ENCODE measurements around the gene TM9SF1. TPM values are rescaled to one million over a fixed set of nuclear protein-coding genes. Genes with fewer than 3 reads are reported as not detected.
A peak's percentile ranks its signal among the peaks of the same experiment; 100 is the strongest.

Gene TM9SF1
- total and polyA plus RNA-seq, 9 of the 15 experiments (the other 6 are each of a cell fraction or from before 2014, with no cell fraction given), result 5.3 to 20.3 (median 11.8) TPM

DNA sequence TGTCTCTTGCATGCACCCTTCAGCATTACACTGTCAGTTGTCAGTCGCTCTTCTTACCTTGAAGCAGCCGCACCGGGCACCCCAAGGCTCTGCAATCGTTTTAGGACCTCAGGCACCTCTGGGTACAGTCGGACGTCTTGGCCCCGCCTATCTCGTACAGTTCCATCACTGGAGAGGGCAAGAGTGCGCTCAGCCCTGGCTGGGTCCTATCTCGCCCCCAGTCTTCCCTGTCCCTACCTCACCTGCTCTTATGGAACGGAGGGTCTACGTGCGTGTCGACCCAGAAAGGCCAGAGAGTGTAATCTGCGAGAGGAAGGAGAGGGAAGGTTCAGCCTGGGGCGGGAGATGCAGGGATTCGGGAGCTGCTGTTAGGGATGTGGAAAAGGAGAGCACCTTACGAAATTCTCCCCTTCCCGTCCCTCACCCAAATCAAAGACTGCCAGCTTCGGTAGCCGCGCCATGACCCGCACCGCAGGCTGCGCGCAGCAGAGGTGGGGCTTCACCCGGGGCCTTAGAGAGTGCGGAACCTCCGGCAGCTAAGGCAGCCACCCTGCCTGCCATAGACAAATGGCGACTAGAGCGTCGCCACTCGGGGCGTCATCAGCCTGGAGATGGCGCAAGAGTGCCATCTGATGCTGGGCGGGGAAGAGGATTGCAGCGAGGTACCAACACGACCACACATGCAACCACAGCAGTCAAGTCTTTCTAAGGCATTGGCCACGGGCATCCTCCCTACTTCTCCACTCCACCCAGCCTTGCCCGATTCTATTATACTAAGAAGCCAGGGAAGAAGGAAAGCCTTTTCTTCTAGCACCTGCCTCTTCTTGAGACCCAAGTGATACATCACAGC lies 20.5 kb upstream of the TM9SF1 start, which contains the start of gene MDP1 (continued):
- TF ChIP-seq, protein P1, sequence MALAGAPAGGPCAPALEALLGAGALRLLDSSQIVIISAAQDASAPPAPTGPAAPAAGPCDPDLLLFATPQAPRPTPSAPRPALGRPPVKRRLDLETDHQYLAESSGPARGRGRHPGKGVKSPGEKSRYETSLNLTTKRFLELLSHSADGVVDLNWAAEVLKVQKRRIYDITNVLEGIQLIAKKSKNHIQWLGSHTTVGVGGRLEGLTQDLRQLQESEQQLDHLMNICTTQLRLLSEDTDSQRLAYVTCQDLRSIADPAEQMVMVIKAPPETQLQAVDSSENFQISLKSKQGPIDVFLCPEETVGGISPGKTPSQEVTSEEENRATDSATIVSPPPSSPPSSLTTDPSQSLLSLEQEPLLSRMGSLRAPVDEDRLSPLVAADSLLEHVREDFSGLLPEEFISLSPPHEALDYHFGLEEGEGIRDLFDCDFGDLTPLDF (CRISPR knock-in tag; IDR thresholded peaks at IDR 0.05), result no peak
- TF ChIP-seq KAT7 (CRISPR knock-in tag; IDR thresholded peaks at IDR 0.05; ENCODE audit: borderline replicate concordance) (no peak), TRIM24 (IDR thresholded peaks at IDR 0.05) (no peak), CXXC5 (CRISPR knock-in tag; IDR thresholded peaks at IDR 0.05) (peak; percentile 59; the same call in 1 of the 2 replicates)
- TF ChIP-seq, protein P2, sequence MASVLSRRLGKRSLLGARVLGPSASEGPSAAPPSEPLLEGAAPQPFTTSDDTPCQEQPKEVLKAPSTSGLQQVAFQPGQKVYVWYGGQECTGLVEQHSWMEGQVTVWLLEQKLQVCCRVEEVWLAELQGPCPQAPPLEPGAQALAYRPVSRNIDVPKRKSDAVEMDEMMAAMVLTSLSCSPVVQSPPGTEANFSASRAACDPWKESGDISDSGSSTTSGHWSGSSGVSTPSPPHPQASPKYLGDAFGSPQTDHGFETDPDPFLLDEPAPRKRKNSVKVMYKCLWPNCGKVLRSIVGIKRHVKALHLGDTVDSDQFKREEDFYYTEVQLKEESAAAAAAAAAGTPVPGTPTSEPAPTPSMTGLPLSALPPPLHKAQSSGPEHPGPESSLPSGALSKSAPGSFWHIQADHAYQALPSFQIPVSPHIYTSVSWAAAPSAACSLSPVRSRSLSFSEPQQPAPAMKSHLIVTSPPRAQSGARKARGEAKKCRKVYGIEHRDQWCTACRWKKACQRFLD (CRISPR knock-in tag; IDR thresholded peaks at IDR 0.05), result no peak
- TF ChIP-seq, protein P3, sequence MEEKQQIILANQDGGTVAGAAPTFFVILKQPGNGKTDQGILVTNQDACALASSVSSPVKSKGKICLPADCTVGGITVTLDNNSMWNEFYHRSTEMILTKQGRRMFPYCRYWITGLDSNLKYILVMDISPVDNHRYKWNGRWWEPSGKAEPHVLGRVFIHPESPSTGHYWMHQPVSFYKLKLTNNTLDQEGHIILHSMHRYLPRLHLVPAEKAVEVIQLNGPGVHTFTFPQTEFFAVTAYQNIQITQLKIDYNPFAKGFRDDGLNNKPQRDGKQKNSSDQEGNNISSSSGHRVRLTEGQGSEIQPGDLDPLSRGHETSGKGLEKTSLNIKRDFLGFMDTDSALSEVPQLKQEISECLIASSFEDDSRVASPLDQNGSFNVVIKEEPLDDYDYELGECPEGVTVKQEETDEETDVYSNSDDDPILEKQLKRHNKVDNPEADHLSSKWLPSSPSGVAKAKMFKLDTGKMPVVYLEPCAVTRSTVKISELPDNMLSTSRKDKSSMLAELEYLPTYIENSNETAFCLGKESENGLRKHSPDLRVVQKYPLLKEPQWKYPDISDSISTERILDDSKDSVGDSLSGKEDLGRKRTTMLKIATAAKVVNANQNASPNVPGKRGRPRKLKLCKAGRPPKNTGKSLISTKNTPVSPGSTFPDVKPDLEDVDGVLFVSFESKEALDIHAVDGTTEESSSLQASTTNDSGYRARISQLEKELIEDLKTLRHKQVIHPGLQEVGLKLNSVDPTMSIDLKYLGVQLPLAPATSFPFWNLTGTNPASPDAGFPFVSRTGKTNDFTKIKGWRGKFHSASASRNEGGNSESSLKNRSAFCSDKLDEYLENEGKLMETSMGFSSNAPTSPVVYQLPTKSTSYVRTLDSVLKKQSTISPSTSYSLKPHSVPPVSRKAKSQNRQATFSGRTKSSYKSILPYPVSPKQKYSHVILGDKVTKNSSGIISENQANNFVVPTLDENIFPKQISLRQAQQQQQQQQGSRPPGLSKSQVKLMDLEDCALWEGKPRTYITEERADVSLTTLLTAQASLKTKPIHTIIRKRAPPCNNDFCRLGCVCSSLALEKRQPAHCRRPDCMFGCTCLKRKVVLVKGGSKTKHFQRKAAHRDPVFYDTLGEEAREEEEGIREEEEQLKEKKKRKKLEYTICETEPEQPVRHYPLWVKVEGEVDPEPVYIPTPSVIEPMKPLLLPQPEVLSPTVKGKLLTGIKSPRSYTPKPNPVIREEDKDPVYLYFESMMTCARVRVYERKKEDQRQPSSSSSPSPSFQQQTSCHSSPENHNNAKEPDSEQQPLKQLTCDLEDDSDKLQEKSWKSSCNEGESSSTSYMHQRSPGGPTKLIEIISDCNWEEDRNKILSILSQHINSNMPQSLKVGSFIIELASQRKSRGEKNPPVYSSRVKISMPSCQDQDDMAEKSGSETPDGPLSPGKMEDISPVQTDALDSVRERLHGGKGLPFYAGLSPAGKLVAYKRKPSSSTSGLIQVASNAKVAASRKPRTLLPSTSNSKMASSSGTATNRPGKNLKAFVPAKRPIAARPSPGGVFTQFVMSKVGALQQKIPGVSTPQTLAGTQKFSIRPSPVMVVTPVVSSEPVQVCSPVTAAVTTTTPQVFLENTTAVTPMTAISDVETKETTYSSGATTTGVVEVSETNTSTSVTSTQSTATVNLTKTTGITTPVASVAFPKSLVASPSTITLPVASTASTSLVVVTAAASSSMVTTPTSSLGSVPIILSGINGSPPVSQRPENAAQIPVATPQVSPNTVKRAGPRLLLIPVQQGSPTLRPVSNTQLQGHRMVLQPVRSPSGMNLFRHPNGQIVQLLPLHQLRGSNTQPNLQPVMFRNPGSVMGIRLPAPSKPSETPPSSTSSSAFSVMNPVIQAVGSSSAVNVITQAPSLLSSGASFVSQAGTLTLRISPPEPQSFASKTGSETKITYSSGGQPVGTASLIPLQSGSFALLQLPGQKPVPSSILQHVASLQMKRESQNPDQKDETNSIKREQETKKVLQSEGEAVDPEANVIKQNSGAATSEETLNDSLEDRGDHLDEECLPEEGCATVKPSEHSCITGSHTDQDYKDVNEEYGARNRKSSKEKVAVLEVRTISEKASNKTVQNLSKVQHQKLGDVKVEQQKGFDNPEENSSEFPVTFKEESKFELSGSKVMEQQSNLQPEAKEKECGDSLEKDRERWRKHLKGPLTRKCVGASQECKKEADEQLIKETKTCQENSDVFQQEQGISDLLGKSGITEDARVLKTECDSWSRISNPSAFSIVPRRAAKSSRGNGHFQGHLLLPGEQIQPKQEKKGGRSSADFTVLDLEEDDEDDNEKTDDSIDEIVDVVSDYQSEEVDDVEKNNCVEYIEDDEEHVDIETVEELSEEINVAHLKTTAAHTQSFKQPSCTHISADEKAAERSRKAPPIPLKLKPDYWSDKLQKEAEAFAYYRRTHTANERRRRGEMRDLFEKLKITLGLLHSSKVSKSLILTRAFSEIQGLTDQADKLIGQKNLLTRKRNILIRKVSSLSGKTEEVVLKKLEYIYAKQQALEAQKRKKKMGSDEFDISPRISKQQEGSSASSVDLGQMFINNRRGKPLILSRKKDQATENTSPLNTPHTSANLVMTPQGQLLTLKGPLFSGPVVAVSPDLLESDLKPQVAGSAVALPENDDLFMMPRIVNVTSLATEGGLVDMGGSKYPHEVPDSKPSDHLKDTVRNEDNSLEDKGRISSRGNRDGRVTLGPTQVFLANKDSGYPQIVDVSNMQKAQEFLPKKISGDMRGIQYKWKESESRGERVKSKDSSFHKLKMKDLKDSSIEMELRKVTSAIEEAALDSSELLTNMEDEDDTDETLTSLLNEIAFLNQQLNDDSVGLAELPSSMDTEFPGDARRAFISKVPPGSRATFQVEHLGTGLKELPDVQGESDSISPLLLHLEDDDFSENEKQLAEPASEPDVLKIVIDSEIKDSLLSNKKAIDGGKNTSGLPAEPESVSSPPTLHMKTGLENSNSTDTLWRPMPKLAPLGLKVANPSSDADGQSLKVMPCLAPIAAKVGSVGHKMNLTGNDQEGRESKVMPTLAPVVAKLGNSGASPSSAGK (IDR thresholded peaks at IDR 0.05), result no peak
- TF ChIP-seq, protein P4, sequence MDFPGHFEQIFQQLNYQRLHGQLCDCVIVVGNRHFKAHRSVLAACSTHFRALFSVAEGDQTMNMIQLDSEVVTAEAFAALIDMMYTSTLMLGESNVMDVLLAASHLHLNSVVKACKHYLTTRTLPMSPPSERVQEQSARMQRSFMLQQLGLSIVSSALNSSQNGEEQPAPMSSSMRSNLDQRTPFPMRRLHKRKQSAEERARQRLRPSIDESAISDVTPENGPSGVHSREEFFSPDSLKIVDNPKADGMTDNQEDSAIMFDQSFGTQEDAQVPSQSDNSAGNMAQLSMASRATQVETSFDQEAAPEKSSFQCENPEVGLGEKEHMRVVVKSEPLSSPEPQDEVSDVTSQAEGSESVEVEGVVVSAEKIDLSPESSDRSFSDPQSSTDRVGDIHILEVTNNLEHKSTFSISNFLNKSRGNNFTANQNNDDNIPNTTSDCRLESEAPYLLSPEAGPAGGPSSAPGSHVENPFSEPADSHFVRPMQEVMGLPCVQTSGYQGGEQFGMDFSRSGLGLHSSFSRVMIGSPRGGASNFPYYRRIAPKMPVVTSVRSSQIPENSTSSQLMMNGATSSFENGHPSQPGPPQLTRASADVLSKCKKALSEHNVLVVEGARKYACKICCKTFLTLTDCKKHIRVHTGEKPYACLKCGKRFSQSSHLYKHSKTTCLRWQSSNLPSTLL (IDR thresholded peaks at IDR 0.05), result no peak
- TF ChIP-seq, protein P5, sequence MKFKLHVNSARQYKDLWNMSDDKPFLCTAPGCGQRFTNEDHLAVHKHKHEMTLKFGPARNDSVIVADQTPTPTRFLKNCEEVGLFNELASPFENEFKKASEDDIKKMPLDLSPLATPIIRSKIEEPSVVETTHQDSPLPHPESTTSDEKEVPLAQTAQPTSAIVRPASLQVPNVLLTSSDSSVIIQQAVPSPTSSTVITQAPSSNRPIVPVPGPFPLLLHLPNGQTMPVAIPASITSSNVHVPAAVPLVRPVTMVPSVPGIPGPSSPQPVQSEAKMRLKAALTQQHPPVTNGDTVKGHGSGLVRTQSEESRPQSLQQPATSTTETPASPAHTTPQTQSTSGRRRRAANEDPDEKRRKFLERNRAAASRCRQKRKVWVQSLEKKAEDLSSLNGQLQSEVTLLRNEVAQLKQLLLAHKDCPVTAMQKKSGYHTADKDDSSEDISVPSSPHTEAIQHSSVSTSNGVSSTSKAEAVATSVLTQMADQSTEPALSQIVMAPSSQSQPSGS (CRISPR knock-in tag; IDR thresholded peaks at IDR 0.05), result no peak
